T-helper 1 cell treated with Interleukin-12 subunit alpha and Interleukin-12 subunit beta and Interleukin-4 antibody, amounts not matched to agents 30 μg/mL and 1 μg/mL, for 36 hours (primary cell): ENCODE data around the gene RRP8.

ENCODE experiments used
- H3K27ac Mint-ChIP-seq: one replicate; pipeline ENCODE4 v1.8.0; 2021; ENCODE audit warnings: mild to moderate bottlenecking, mixed read lengths
- H3K27me3 Mint-ChIP-seq: one replicate; pipeline ENCODE4 v1.8.0; 2021; ENCODE audit warnings: low read depth, mixed read lengths
- H3K36me3 Mint-ChIP-seq: one replicate; pipeline ENCODE4 v1.8.0; 2021; ENCODE audit warnings: low read depth, mixed read lengths
- H3K4me1 Mint-ChIP-seq: one replicate; pipeline ENCODE4 v1.8.0; 2021; ENCODE audit warnings: low read depth, mixed read lengths
- H3K4me3 Mint-ChIP-seq: one replicate; pipeline ENCODE4 v1.8.0; 2021; ENCODE audit warnings: mild to moderate bottlenecking, moderate library complexity, mixed read lengths
- H3K9me3 Mint-ChIP-seq: one replicate; pipeline ENCODE4 v1.8.0; 2021; ENCODE audit warnings: mixed read lengths

The RRP8 gene

DNA sequence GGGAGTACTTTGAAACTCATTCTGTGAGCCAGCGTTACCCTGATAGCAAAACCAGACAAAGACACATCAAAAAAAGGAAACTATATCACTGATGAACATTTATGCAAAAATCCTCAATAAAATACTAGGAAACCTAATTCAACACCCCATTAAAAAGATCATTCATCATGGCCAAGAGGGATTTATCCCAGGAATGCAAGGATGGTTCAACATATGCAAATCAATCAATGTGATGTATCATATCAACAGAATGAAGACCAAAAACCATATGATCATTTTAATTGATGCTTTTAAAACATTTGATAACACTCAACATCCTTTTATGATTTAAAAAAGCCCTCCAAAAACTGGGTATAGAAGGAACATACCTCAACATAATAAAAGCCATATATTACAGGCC, 19.8 kb downstream of the RRP8 start:
- Mint-ChIP-seq H3K4me3 (no peak overlapping the region), H3K36me3 (peaks cover 42% of the 10 kb centered on the region), H3K4me1 (no peaks in the 10 kb centered on the region), H3K9me3 (peaks cover 26% of the 10 kb centered on the region), H3K27me3 (no peaks in the 10 kb centered on the region), H3K27ac (no peak overlapping the region)

DNA sequence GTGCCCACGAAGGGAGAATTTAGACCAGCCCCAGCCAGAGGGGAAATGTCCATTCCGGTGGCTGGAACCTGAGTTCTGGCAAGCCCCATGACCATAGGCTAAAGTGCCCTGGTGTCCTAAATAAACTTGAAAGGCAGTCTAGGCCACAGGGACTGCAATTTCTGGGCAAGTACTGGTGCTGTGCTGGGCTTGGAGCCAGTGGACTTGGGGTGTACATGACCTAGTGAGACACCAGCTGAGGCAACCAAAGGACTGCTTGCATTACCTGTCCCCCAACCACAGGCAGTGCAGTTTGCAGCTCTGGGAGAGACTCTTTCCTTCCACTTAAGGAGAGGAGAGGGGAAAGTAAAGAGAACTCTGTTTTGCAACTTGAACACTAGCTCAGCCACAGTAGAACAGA, 23.7 kb downstream of the RRP8 start:
- Mint-ChIP-seq H3K4me1 (no peaks in the 10 kb centered on the region), H3K36me3 (peaks cover 34% of the 10 kb centered on the region), H3K27ac (no peak overlapping the region), H3K27me3 (no peaks in the 10 kb centered on the region), H3K9me3 (peaks cover 22% of the 10 kb centered on the region), H3K4me3 (no peak overlapping the region)

DNA sequence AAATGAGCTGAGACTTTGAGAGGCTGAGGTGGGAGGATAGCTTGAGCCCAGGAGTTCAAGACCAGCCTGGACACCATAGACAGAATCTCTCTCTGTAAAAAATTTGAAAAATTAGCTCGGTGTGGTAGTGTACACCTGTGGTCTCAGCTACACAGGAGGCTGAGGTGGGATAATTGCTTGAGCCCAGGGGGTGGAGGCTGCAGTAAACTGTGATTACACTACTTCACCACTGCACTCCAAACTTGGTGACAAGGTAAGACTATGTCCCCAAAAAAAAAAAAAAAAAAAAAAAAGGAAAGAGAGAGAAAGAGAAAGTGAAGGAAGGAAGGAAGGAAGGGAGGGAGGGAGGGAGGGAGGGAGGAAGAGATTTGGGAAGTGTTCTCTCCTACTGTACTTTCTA, 25.3 kb downstream of the RRP8 start:
- peaks cover 19% of the 10 kb centered on the region for H3K36me3 Mint-ChIP-seq
- H3K27ac Mint-ChIP-seq = no peak overlapping the region
- H3K4me1 Mint-ChIP-seq = no peaks in the 10 kb centered on the region
- no peaks in the 10 kb centered on the region for H3K27me3 Mint-ChIP-seq
- H3K9me3 Mint-ChIP-seq = peaks cover 7% of the 10 kb centered on the region
- no peak overlapping the region for H3K4me3 Mint-ChIP-seq

DNA sequence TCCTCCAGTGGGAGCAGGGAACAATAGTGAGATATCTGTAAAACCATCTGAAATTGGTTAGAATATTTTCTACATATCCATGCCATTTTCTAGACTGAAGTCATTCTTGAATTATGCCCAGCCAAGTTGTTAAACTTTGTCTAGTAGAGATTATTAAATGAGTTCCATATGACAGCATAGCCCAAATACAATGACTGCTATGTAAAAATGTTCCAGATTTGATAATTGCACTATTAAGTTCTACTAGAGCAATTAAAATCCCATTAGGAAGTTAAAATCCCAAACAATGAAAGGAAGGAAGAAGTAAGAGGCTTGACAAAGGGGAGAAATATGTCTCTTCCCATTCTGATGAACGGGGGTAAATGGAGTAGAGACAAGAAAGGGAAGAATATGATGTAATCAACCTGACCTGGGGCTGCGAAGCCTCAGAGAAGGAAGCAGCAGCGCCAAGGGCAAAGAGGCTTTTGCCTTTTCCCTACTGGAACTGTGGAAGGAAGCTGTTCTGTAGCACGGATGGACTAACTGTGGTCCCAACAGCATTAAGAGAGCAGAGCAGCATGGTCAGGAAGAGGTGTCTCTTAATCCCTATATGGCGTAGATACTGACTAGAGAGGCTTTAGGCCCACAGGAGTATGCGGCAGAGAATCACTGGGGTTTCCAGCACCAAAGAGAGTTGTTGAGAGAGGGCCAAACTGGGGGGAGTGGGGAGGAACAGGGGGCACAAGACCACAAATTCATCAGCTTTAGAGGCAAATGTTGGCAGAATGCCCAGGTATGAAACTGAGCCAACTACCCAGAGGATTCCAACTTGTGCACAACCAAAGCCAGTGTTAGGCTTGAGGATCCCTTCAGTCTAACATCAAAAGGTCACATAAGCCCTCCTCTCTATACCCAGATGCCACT, 26.7 kb downstream of the RRP8 start:
- Mint-ChIP-seq H3K27ac (no peak overlapping the region), H3K36me3 (peaks cover 11% of the 10 kb centered on the region), H3K27me3 (no peaks in the 10 kb centered on the region), H3K9me3 (no peaks in the 10 kb centered on the region), H3K4me1 (no peaks in the 10 kb centered on the region), H3K4me3 (no peak overlapping the region)

DNA sequence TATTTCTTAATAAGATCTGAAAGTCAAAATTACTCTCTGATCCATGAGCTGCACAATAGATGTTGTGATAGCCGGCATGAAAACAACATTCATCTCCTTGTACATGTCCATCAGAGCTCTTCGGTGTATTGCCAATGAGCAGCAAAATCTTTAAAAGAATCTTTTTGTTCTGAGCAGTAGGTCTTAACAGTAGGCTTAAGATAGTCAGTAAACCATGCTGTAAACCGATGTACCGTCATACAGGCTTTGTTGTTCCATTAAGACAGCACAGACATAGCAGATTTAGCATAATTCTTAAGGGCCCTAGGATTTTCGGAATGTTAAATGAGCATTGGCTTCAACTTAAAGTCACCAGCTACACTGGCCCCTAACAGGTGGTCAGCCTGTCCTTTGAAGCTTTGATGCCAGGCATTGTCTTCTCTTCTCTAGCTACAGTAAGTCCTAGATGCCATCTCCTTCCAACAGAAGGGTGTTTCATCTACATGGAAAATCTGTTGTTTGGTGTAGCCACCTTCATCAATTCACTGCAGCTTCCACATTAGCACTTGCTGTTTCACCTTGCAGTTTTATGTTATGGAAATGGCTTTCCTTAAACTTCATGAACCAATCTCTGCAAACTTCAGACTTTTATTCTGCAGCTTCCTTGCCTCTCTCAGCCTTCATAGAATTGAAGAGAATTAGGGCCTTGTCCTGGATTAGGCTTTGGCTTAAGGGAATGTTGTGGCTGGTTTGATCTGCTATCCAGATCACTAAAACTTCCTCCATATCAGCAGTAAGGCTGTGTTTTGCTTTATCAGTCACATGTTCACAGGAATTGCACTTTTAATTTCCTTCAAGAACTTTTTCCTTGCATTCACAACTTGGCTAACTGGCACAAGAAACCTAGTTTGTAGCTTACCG, 28.4 kb downstream of the RRP8 start:
- Mint-ChIP-seq H3K27ac (no peak overlapping the region), H3K27me3 (no peaks in the 10 kb centered on the region), H3K4me3 (no peak overlapping the region), H3K36me3 (peaks cover 7% of the 10 kb centered on the region), H3K4me1 (no peaks in the 10 kb centered on the region), H3K9me3 (no peaks in the 10 kb centered on the region)

DNA sequence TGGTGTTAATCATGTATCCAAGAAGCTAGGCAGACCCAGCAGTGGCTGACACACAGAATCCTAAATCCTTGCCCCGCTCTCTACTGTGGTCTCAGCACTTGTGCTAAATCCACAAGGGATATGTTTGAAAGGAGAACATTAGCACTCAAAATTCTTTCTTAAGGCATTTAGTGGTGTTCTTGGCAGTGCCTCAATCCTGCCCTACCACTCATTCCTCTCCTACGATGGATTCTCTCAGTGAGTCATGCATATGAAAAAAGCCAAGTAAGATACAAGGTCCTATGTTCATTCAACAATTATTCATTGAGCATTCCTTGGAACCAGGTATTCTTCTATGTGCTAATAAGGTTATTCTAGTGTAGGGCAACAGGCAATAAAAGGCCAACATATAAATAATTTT, 31.2 kb downstream of the RRP8 start:
- no peaks in the 10 kb centered on the region for H3K4me1 Mint-ChIP-seq
- H3K36me3 Mint-ChIP-seq = peaks cover 5% of the 10 kb centered on the region
- H3K27ac Mint-ChIP-seq = no peak overlapping the region
- no peak overlapping the region for H3K4me3 Mint-ChIP-seq
- no peaks in the 10 kb centered on the region for H3K27me3 Mint-ChIP-seq
- H3K9me3 Mint-ChIP-seq = no peaks in the 10 kb centered on the region

DNA sequence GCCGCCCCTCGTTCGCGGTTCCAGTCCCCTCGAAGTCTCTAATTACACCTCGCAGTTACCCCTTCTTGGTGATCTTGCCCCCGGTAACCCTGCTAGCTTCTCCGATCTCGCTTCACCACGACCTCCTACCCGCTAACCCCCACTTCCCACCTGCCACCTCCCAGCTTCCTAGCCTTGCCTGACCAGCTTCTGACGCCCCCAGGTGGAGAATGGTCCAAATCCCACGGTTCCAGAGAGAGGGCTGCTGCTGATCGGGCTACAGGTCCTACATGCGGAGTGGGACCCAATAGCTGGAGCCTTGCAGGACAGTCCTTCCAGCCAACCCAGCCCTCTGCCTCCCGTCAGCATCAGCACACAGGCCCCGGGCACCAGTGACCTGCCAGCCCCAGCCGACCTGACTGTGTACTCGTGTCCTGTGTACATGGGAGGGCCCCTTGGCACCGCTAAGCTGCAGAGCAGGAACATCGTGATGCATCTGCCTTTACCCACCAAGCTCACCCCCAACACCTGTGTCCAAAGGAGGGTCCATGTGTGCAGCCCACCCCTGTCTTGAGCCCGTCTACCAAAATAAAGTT, 31.9 kb downstream of the RRP8 start:
- Mint-ChIP-seq H3K4me3 (no peak overlapping the region), H3K27me3 (no peaks in the 10 kb centered on the region), H3K27ac (no peak overlapping the region), H3K36me3 (peaks cover 5% of the 10 kb centered on the region), H3K4me1 (no peaks in the 10 kb centered on the region), H3K9me3 (no peaks in the 10 kb centered on the region)

DNA sequence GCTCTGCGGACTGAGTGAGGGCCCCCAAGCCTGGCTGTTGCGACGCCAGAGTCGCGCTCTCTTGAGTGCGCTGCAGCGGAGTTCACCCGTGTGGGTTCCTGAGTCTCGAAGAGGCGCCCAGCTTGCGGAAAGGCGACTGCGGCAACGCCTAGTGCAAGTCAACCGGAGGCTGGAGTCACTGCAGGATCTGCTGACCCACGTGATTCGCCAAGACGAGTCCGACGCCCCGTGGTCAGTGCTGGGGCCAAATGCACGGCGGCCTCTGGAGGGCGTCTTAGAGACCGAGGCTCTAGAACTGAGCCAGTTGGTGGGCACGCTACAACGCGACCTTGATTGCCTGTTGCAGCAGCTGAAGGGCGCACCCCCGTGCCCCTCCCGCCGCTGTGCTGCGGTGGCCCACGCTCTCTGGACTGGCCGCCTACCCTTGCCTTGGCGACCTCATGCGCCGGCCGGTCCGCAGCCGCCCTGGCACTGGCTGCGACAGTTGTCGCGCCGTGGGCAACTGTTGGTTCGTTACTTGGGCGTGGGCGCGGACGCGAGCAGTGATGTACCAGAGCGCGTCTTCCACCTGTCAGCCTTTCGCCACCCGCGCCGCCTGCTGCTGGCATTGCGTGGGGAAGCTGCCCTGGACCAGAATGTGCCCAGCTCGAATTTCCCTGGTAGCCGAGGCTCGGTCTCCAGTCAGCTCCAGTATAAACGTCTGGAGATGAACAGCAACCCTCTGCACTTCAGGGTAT, 32.6 kb downstream of the RRP8 start:
- H3K9me3 Mint-ChIP-seq = no peaks in the 10 kb centered on the region
- H3K27me3 Mint-ChIP-seq = no peaks in the 10 kb centered on the region
- no peaks in the 10 kb centered on the region for H3K4me1 Mint-ChIP-seq
- peaks cover 5% of the 10 kb centered on the region for H3K36me3 Mint-ChIP-seq
- no peak overlapping the region for H3K27ac Mint-ChIP-seq
- H3K4me3 Mint-ChIP-seq = no peak overlapping the region

DNA sequence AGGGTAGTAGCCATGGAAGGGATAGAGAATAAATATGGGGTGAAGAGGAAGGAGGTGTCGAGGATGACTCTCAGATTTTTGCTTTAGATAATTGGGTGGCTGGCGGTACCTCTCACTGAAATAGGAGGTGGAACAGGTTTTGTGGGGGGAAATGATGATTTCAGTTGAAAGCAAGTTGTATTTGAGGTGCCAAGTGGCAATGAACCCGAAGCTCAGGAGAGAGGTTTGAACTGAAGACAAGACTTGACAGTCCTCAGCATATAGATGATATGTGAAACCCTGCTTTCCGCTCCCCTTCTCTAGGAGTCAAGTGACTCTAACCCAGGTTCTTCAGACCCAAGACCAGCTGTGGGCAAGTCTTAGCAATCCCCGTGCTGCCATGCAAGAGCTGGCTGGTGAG, 33.7 kb downstream of the RRP8 start:
- Mint-ChIP-seq H3K4me1 (no peaks in the 10 kb centered on the region), H3K9me3 (no peaks in the 10 kb centered on the region), H3K4me3 (no peak overlapping the region), H3K27ac (no peak overlapping the region), H3K36me3 (peaks cover 10% of the 10 kb centered on the region), H3K27me3 (no peaks in the 10 kb centered on the region)

DNA sequence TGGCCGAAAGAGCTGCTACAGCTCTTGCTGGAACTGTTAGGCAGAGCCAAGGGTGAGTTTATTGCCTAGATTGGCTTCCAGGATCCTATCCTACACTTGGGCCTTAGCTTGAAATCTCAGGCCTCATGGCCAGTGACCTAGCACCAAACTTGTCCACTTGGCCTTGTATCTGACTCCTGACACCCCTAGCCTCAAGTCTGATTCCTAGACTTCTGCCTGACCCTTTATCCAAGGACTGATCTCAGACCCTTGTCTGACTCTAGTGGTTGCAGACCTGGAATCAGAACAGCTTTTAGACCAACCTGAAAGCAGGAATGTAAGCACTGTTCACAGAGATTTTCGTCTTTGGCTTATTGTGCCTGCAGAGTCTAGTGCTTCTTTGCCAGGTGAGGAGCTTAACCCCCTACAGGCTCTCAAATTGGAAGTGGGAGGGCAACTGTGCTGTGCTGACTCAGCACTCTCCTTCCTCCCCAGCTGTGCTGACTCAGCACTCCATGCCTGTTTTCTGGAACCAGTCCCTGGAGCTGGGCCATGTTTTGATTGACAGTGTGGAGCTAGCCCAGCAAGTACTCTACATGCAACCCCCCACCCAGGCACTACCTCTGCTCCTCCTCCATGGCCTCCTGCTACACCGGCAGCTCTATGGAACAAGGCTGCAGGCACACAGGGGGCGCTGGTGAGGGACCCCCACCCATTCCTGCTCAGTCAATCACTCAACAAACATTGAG, 35.1 kb downstream of the RRP8 start:
- Mint-ChIP-seq H3K9me3 (no peaks in the 10 kb centered on the region), H3K4me3 (no peak overlapping the region), H3K27ac (no peak overlapping the region), H3K4me1 (no peaks in the 10 kb centered on the region), H3K36me3 (peaks cover 12% of the 10 kb centered on the region), H3K27me3 (no peaks in the 10 kb centered on the region)

DNA sequence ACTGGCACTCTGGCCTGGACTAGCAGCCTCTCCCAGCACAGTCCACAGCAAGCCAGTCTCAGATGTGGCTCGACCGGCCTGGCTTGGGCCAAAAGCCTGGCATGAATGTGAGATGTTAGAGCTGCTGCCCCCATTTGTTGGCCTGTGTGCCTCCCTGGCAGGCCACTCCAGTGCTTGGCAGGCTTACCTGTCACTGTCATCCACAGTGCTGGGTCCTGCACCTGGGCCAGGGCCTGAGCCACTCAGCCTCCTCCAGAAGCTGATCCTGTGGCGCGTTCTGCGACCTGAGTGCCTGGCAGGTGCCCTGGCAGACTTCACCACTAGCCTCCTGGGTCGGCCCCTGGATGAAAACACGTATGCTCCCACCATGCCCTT, 36.1 kb downstream of the RRP8 start:
- Mint-ChIP-seq H3K27me3 (no peaks in the 10 kb centered on the region), H3K4me3 (no peak overlapping the region), H3K9me3 (no peaks in the 10 kb centered on the region), H3K36me3 (peaks cover 12% of the 10 kb centered on the region), H3K27ac (no peak overlapping the region), H3K4me1 (no peaks in the 10 kb centered on the region)

DNA sequence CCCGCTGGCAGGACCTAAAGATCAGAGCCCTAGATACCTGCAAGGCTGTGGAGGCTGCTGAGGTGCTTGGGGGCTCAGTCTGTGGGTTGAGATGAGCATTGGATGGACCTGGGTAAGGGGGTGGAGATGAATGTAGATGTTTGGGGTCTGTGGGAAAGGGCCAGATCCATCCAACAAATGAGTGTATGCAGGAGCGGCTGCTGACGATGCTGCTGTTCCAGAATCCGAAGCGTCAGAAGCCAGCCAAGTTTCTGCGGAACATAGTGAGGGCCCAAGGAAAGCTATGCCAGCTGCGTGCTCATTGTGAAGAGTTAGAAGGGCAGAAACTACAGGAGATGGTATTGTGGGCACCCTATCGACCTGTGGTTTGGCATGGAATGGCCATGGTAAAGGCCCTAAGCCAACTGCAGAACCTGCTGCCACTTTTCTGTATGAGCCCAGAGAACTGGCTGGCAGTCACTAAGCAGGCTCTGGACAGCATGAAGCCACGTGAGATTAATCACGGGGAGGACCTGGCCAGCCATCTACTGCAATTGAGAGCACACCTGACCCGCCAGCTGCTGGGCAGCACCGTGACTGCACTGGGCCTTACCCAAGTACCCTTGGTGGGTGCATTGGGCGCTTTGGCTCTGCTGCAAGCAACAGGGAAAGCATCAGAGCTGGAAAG, 36.6 kb downstream of the RRP8 start:
- Mint-ChIP-seq H3K4me3 (no peak overlapping the region), H3K4me1 (no peaks in the 10 kb centered on the region), H3K27me3 (no peaks in the 10 kb centered on the region), H3K27ac (no peak overlapping the region), H3K36me3 (peaks cover 13% of the 10 kb centered on the region), H3K9me3 (no peaks in the 10 kb centered on the region)

DNA sequence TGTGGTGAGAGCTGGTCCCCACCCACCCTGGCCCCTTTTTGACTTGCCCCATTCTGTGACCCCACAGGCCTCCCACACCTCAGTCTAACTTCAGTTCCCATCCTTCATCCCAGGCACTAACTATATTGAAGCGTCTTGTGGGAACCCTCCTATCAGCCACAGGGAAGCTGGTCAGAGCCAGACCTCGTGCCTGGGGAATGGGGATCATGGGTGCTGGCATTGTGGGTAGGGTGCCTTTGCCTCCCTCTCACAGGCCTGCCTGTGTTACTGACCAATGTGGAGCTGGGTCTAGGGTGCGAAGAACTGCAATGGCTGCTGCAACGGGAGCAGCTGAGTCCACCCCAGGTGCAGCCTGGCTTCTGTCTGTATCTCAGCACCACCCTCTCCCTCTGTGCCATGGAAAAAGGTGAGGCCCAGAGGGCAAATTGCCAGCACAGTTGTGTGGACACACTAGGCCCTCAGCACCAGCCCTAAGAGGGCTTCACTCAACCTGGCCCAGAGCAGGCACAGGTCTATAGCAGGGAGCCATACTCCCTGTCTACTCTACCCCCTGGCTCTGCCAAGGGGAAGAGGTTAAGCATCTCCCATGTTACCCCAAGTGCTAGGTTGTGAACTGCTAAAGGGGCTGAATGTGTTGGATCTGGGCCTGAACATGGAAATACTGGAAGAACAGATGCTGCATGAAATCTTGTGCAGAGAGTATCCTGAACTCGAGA, 37.3 kb downstream of the RRP8 start:
- no peaks in the 10 kb centered on the region for H3K9me3 Mint-ChIP-seq
- peaks cover 8% of the 10 kb centered on the region for H3K36me3 Mint-ChIP-seq
- H3K4me3 Mint-ChIP-seq = no peak overlapping the region
- no peaks in the 10 kb centered on the region for H3K4me1 Mint-ChIP-seq
- H3K27ac Mint-ChIP-seq = no peak overlapping the region
- H3K27me3 Mint-ChIP-seq = no peaks in the 10 kb centered on the region
